B cell (primary cell): Measurements from ENCODE around the gene PUM1. TPM values are rescaled to one million over a fixed set of nuclear protein-coding genes. Genes with fewer than 3 reads are reported as not detected.

Experiments
- ATAC-seq: fragments of 200-7000 bp; cut with Tn5 transposase; one replicate; pipeline ENCODE4 v1.10.0; 2021; ENCODE audit warnings: low read depth, mild to moderate bottlenecking, moderate number of reproducible peaks, moderate library complexity
- CTCF ChIA-PET: fragments of 350-600 bp; sonication (Branson Sonifier 250); formaldehyde crosslinking; loops from one replicate; lab custom pipeline; 2021; ENCODE audit warnings: antibody characterized with exemption, inconsistent platforms; lab: Charles Lee
- POLR2A ChIA-PET: fragments of 350-600 bp; sonication (Branson Sonifier 250); formaldehyde crosslinking; loops from one replicate; lab custom pipeline; 2021; ENCODE audit warnings: antibody characterized with exemption; lab: Charles Lee
- DNase-seq: peaks from one replicate; pipeline ENCODE4 v3.0.0; 2013
- H2AFZ ChIP-seq: 2 replicates; pipeline ENCODE4 v1.6.1; 2012; ENCODE audit warnings: mild to moderate bottlenecking, low read depth, low read length; ENCODE audit not compliant: insufficient read depth, poor library complexity, severe bottlenecking
- H3K27ac ChIP-seq, 2 donors: 1 replicate in 1 of 2; 2 replicates in 1 of 2; pipeline ENCODE4 v1.5.1; 2012 to 2013; ENCODE audit warnings: low read length in 2 of 2, mild to moderate bottlenecking in 2 of 2, moderate library complexity in 1 of 2
- H3K27me3 ChIP-seq, 4 experiments: fragments of 200-600 bp in 1 of 4; sonication (generic) in 1 of 4; replicated peaks in 1 of 4; 1 replicate in 2 of 4; 2 replicates in 2 of 4; pipeline versions ENCODE4 v1.6.1 to v1.7.0; 2013 to 2016; ENCODE audit warnings: low read length in 3 of 4, mild to moderate bottlenecking in 2 of 4, mixed read lengths in 1 of 4, moderate library complexity in 1 of 4; ENCODE audit not compliant: insufficient read depth in 4 of 4, control insufficient read depth in 3 of 4; ENCODE audit errors: control extremely low read depth in 1 of 4
- H3K36me3 ChIP-seq, 2 experiments: replicated peaks in 1 of 2; 1 replicate in 1 of 2; 2 replicates in 1 of 2; pipeline versions ENCODE4 v1.6.1 to v1.7.1; 2013; ENCODE audit warnings: low read length in 1 of 2; ENCODE audit not compliant: insufficient read depth in 2 of 2, control insufficient read depth in 1 of 2; ENCODE audit errors: control extremely low read depth in 1 of 2, extremely low read depth in 1 of 2
- H3K4me1 ChIP-seq, 2 donors: fragments of 200-600 bp in 1 of 2; sonication (generic) in 1 of 2; 1 replicate in 1 of 2; 2 replicates in 1 of 2; pipeline versions ENCODE4 v1.5.1 to v1.6.1; 2013 to 2017; ENCODE audit warnings: low read length in 2 of 2; ENCODE audit not compliant: control insufficient read depth in 2 of 2, insufficient read depth in 2 of 2
- H3K4me2 ChIP-seq: replicated peaks from 2 replicates; pipeline ENCODE3; 2012; ENCODE audit warnings: mild to moderate bottlenecking, low read depth, low read length; ENCODE audit not compliant: poor library complexity, severe bottlenecking
- H3K4me3 ChIP-seq, 5 experiments: fragments of 200-600 bp in 1 of 5; sonication (generic) in 1 of 5; 1 replicate in 3 of 5; 2 replicates in 2 of 5; pipeline versions ENCODE4 v1.5.1 to v1.7.0; 2011 to 2016; ENCODE audit warnings: low read length in 4 of 5, mild to moderate bottlenecking in 4 of 5, low read depth in 2 of 5, control low read depth in 1 of 5, moderate library complexity in 1 of 5; ENCODE audit not compliant: insufficient read depth in 1 of 5; ENCODE audit errors: control extremely low read depth in 1 of 5, extremely low read depth in 1 of 5
- H3K79me2 ChIP-seq: fragments of 200-600 bp; sonication (generic); one replicate; pipeline ENCODE4 v1.6.0; 2016; ENCODE audit warnings: low read length; ENCODE audit not compliant: control insufficient read depth, insufficient read depth
- H3K9ac ChIP-seq: fragments of 200-600 bp; sonication (generic); 2 replicates; pipeline ENCODE4 v1.6.1; 2017; ENCODE audit warnings: mild to moderate bottlenecking, low read length, moderate library complexity
- H3K9me3 ChIP-seq, 3 donors: one replicate each; pipeline versions ENCODE4 v1.6.1 to v1.7.1; 2013; ENCODE audit warnings: low read length in 2 of 3; ENCODE audit not compliant: control insufficient read depth in 2 of 3, insufficient read depth in 1 of 3; ENCODE audit errors: control extremely low read depth in 1 of 3
- H4K20me1 ChIP-seq: 2 replicates; pipeline ENCODE4 v1.6.0; 2012; ENCODE audit warnings: mild to moderate bottlenecking, low read length; ENCODE audit not compliant: insufficient read depth, control insufficient read depth, poor library complexity, severe bottlenecking
- H3K27ac Mint-ChIP-seq: one replicate; pipeline ENCODE4 v1.8.0; 2021; ENCODE audit warnings: mixed read lengths
- H3K27me3 Mint-ChIP-seq: one replicate; pipeline ENCODE4 v1.8.0; 2021; ENCODE audit warnings: mixed read lengths
- H3K4me1 Mint-ChIP-seq: one replicate; pipeline ENCODE4 v1.8.0; 2021; ENCODE audit warnings: mixed read lengths
- H3K4me3 Mint-ChIP-seq: one replicate; pipeline ENCODE4 v1.8.0; 2021; ENCODE audit warnings: mixed read lengths
- H3K9me3 Mint-ChIP-seq: one replicate; pipeline ENCODE4 v1.8.0; 2022; ENCODE audit warnings: mixed read lengths; ENCODE audit not compliant: insufficient read depth
- CTCF ChIP-seq: fragments of 200-600 bp; IDR thresholded peaks from one replicate; pipeline ENCODE4 v1.8.0; 2022; ENCODE audit warnings: antibody characterized with exemption, mild to moderate bottlenecking
- EZH2 ChIP-seq: IDR thresholded peaks from 2 replicates; pipeline ENCODE4 v1.6.1; 2012; ENCODE audit warnings: borderline replicate concordance, low read depth, mild to moderate bottlenecking, moderate library complexity, low read length; ENCODE audit not compliant: insufficient read depth, poor library complexity, severe bottlenecking
- WGBS: methylation state at CpG from one replicate; pipeline ENCODE4 v1.1.5; 2013; ENCODE audit warnings: missing lambda C conversion rate; ENCODE audit not compliant: insufficient coverage; 5-methylcytosine and 5-hydroxymethylcytosine counted together
- intact Hi-C: fragments of 100-400 bp; cut with micrococcal nuclease; formaldehyde crosslinking; loops from one replicate; pipeline ENCODE4 v1.10.0; 2022
- polyA plus RNA-seq: library from polyadenylated mRNA; depleted of rRNA; stranded (reverse); fragments of >200 nt; gene quantifications from 2 replicates; pipeline ENCODE4 v1.2.3, GENCODE V29; 2012
- total RNA-seq, 2 donors: library from RNA; stranded (reverse); fragments of 120-200 nt in 1 of 2; gene quantifications; 1 replicate in 1 of 2; 2 replicates in 1 of 2; pipeline versions ENCODE4 v1.2.3 to v1.2.4, GENCODE V29; 2013 to 2022

Gene PUM1
- total and polyA plus RNA-seq, 2 donors (not counting 1 experiment from before 2014, with no cell fraction given), result 52.8 to 177 TPM

GRCh38 chr1:30914587-30914922 is 151.0 kb downstream of the PUM1 start:
- no peaks in the 10 kb centered on the region for H3K9me3 ChIP-seq
- no peaks in the 10 kb centered on the region for H3K36me3 ChIP-seq
- ChIA-PET POLR2A (no interaction called here), CTCF (interaction anchor here (0.8 to 8.6 kb wide), 6 partner anchors 12 to 195 kb away, joined by 4 to 337 read pairs (median 50); no protein-coding TSS in a partner anchor)
- peaks cover 11 to 12% of the 10 kb centered on the region in 2 donors for H3K4me1 ChIP-seq
- DNase-seq, result no peak
- H3K27me3 ChIP-seq, result peaks cover 0 to 14% (median 3%) of the 10 kb centered on the region in 4 experiments
- no peak overlapping the region for H3K4me3 ChIP-seq
- no peak overlapping the region for H2AFZ ChIP-seq
- H3K4me3 Mint-ChIP-seq, result no peak overlapping the region
- H3K4me1 Mint-ChIP-seq, result peaks cover 16% of the 10 kb centered on the region
- H3K27ac ChIP-seq, result no peak overlapping the region
- no peaks in the 10 kb centered on the region for H4K20me1 ChIP-seq
- intact Hi-C loops, result no loop called here
- TF ChIP-seq CTCF (no peak), EZH2 (no peak)
- H3K9me3 Mint-ChIP-seq, result no peaks in the 10 kb centered on the region
- no peaks in the 10 kb centered on the region for H3K79me2 ChIP-seq
- H3K27ac Mint-ChIP-seq, result no peak overlapping the region
- ATAC-seq, result no peak
- H3K27me3 Mint-ChIP-seq, result peaks cover 18% of the 10 kb centered on the region
- 93% methylated on average over 3 of the region's 3 CpGs for WGBS
- H3K4me2 ChIP-seq, result no peak overlapping the region
- H3K9ac ChIP-seq, result no peak overlapping the region

GRCh38 chr1:30912913-30913652 is 152.4 kb downstream of the PUM1 start:
- Histone ChIP-seq H3K4me3 (no peak overlapping the region), H3K9ac (no peak overlapping the region), H3K79me2 (no peaks in the 10 kb centered on the region), H4K20me1 (no peaks in the 10 kb centered on the region), H3K4me2 (no peak overlapping the region), H3K27ac (no peak overlapping the region), H3K36me3 (no peaks in the 10 kb centered on the region), H3K27me3 (peaks cover 0 to 22% (median 7%) of the 10 kb centered on the region in 4 experiments), H2AFZ (no peak overlapping the region), H3K4me1 (peaks cover 18 to 20% of the 10 kb centered on the region in 2 donors), H3K9me3 (peaks cover 0 to 5% (median 0%) of the 10 kb centered on the region in 3 donors)
- Mint-ChIP-seq H3K27ac (no peak overlapping the region), H3K4me3 (no peak overlapping the region), H3K4me1 (peaks cover 22% of the 10 kb centered on the region), H3K9me3 (no peaks in the 10 kb centered on the region), H3K27me3 (peaks cover 24% of the 10 kb centered on the region)
- intact Hi-C loops, result no loop called here
- ChIA-PET CTCF (interaction anchor here (0.6 to 8.6 kb wide), 8 partner anchors 8 to 193 kb away, joined by 3 to 337 read pairs (median 15); no protein-coding TSS in a partner anchor), POLR2A (no interaction called here)
- 76% methylated on average over 10 of the region's 10 CpGs for WGBS
- TF ChIP-seq EZH2 (no peak), CTCF (no peak)
- DNase-seq (no peak), ATAC-seq (no peak)
